ENCODE data around the gene SEC14L1.

The SEC14L1 gene

GRCh38 chr17:77258638-77259037, 117.9 kb downstream of the SEC14L1 start:
- H3K4me3 ChIP-seq (replicated peaks; ENCODE audit: low read depth, low read length): no peak overlapping the region
- DNase-seq (ENCODE audit: low read depth): no peak
- no peak for TF ChIP-seq CTCF (IDR thresholded peaks at IDR 0.05; ENCODE audit: low read length, missing control alignments)

- H3K4me3 ChIP-seq (replicated peaks; ENCODE audit: low read depth, low read length): no peak overlapping the region
- no peak for DNase-seq (ENCODE audit: low read depth)
- no peak for TF ChIP-seq CTCF (IDR thresholded peaks at IDR 0.05; ENCODE audit: low read length, missing control alignments)
Observed at GRCh38 chr17:77264617-77265230, 124.0 kb downstream of the SEC14L1 start.

GRCh38 chr17:77266213-77266612, 125.4 kb downstream of the SEC14L1 start:
- no peak overlapping the region for H3K4me3 ChIP-seq (replicated peaks; ENCODE audit: low read depth, low read length)
- TF ChIP-seq CTCF (IDR thresholded peaks at IDR 0.05; ENCODE audit: low read length, missing control alignments): no peak
- DNase-seq (ENCODE audit: low read depth): no peak

Measured in fibroblast of pulmonary artery (primary cell).